Activated CD4-positive, alpha-beta T cell treated with anti-CD3 and anti-CD28 coated beads, Interleukin-2, amount 10 ng/mL, durations not matched to agents 7 days and 5 days (primary cell): ENCODE data around the gene EDAR. TPM values are rescaled to one million over a fixed set of nuclear protein-coding genes. Genes with fewer than 3 reads are reported as not detected.

Experiments used
- CTCF ChIA-PET: fragments of 350-600 bp; sonication (Branson Sonifier 250); formaldehyde crosslinking; loops from one replicate; lab custom pipeline; 2021; ENCODE audit warnings: antibody characterized with exemption; lab: Charles Lee
- POLR2A ChIA-PET: fragments of 350-600 bp; sonication (Branson Sonifier 250); formaldehyde crosslinking; loops from one replicate; lab custom pipeline; 2021; ENCODE audit warnings: antibody characterized with exemption; lab: Charles Lee
- DNase-seq: peaks from one replicate; pipeline ENCODE4 v3.0.0-alpha.2; 2020
- H3K27ac Mint-ChIP-seq: one replicate; pipeline ENCODE4 v1.8.0; 2021; ENCODE audit warnings: mild to moderate bottlenecking, moderate library complexity, mixed read lengths
- H3K27me3 Mint-ChIP-seq: one replicate; pipeline ENCODE4 v1.8.0; 2021; ENCODE audit warnings: mixed read lengths
- H3K36me3 Mint-ChIP-seq: one replicate; pipeline ENCODE4 v1.8.0; 2021; ENCODE audit warnings: low read depth, mixed read lengths
- H3K4me1 Mint-ChIP-seq: one replicate; pipeline ENCODE4 v1.8.0; 2021; ENCODE audit warnings: mixed read lengths
- H3K4me3 Mint-ChIP-seq: one replicate; pipeline ENCODE4 v1.8.0; 2021; ENCODE audit warnings: mild to moderate bottlenecking, moderate library complexity, mixed read lengths
- H3K9me3 Mint-ChIP-seq: one replicate; pipeline ENCODE4 v1.8.0; 2021; ENCODE audit warnings: mixed read lengths
- total RNA-seq, 2 experiments: library from RNA; stranded (reverse); gene quantifications; one replicate each; pipeline ENCODE4 v1.2.3, GENCODE V29; 2021

EDAR gene
- total RNA-seq, 2 experiments from 2014 or later = 0.87 TPM

GRCh38 chr2:108958002-108958401 lies 31.0 kb downstream of the EDAR start:
- peaks cover 2% of the 10 kb centered on the region for H3K36me3 Mint-ChIP-seq
- DNase-seq = peak; percentile 11
- CTCF ChIA-PET = interaction anchor here (0.6 to 1.3 kb wide), 2 partner anchors 10 to 21 kb away, joined by 3 to 4 read pairs; no protein-coding TSS in a partner anchor
- H3K4me1 Mint-ChIP-seq = peaks cover 37% of the 10 kb centered on the region
- no peak overlapping the region for H3K4me3 Mint-ChIP-seq
- POLR2A ChIA-PET = no interaction called here
- peak overlapping the region; percentile 74 for H3K27ac Mint-ChIP-seq
- H3K9me3 Mint-ChIP-seq = peaks cover 7% of the 10 kb centered on the region
- no peaks in the 10 kb centered on the region for H3K27me3 Mint-ChIP-seq

GRCh38 chr2:108956375-108956774 lies 32.6 kb downstream of the EDAR start:
- Mint-ChIP-seq H3K9me3 (peaks cover 22% of the 10 kb centered on the region), H3K36me3 (peaks cover 8% of the 10 kb centered on the region), H3K4me1 (peaks cover 34% of the 10 kb centered on the region), H3K4me3 (no peak overlapping the region), H3K27ac (no peak overlapping the region), H3K27me3 (no peaks in the 10 kb centered on the region)
- no peak for DNase-seq
- ChIA-PET POLR2A (no interaction called here), CTCF (interaction anchor here (0.6 kb wide), 2 partner anchors 15 to 150 kb away, joined by 3 read pairs; no protein-coding TSS in a partner anchor)

GRCh38 chr2:108950369-108951135 lies 38.5 kb downstream of the EDAR start:
- DNase-seq = no peak
- Mint-ChIP-seq H3K4me3 (no peak overlapping the region), H3K27ac (no peak overlapping the region), H3K4me1 (no peaks in the 10 kb centered on the region), H3K36me3 (peaks cover 21% of the 10 kb centered on the region), H3K27me3 (no peaks in the 10 kb centered on the region), H3K9me3 (peaks cover 52% of the 10 kb centered on the region)
- ChIA-PET POLR2A (no interaction called here), CTCF (interaction anchor here (0.8 kb wide), 1 partner anchor 18 kb away, joined by 5 read pairs; no protein-coding TSS in a partner anchor)

- Mint-ChIP-seq H3K4me1 (no peaks in the 10 kb centered on the region), H3K4me3 (no peak overlapping the region), H3K9me3 (peaks cover 52% of the 10 kb centered on the region), H3K27me3 (no peaks in the 10 kb centered on the region), H3K36me3 (peaks cover 21% of the 10 kb centered on the region), H3K27ac (no peak overlapping the region)
- no peak for DNase-seq
- ChIA-PET CTCF (interaction anchor here (0.8 to 0.9 kb wide), 2 partner anchors 19 to 25 kb away, joined by 3 to 5 read pairs; no protein-coding TSS in a partner anchor), POLR2A (no interaction called here)
Measured at GRCh38 chr2:108949316-108950239, 39.4 kb downstream of the EDAR start.

- H3K4me1 Mint-ChIP-seq = no peaks in the 10 kb centered on the region
Measured at GRCh38 chr2:108947271-108947907, 41.6 kb downstream of the EDAR start.

GRCh38 chr2:108946442-108946841 lies 42.6 kb downstream of the EDAR start:
- POLR2A ChIA-PET = no interaction called here
- DNase-seq = no peak
- Mint-ChIP-seq H3K4me1 (no peaks in the 10 kb centered on the region), H3K27me3 (no peaks in the 10 kb centered on the region), H3K4me3 (no peak overlapping the region), H3K9me3 (peaks cover 32% of the 10 kb centered on the region), H3K27ac (no peak overlapping the region), H3K36me3 (peaks cover 15% of the 10 kb centered on the region)
- CTCF ChIA-PET = no interaction called here

More at GRCh38 chr2:108947271-108947907, 41.6 kb downstream of the EDAR start:
- POLR2A ChIA-PET = no interaction called here
- Mint-ChIP-seq H3K36me3 (peaks cover 19% of the 10 kb centered on the region), H3K27ac (no peak overlapping the region), H3K9me3 (peaks cover 42% of the 10 kb centered on the region), H3K4me3 (no peak overlapping the region), H3K27me3 (no peaks in the 10 kb centered on the region)
- CTCF ChIA-PET = no interaction called here
- no peak for DNase-seq

- POLR2A ChIA-PET = no interaction called here
- no peak overlapping the region for H3K4me3 Mint-ChIP-seq
- CTCF ChIA-PET = no interaction called here
- DNase-seq = no peak
- peaks cover 15% of the 10 kb centered on the region for H3K36me3 Mint-ChIP-seq
- H3K27ac Mint-ChIP-seq = no peak overlapping the region
- H3K4me1 Mint-ChIP-seq = no peaks in the 10 kb centered on the region
- no peaks in the 10 kb centered on the region for H3K27me3 Mint-ChIP-seq
- peaks cover 28% of the 10 kb centered on the region for H3K9me3 Mint-ChIP-seq
Measured at GRCh38 chr2:108945969-108946368, 43.1 kb downstream of the EDAR start.

GRCh38 chr2:108944601-108945331 lies 44.3 kb downstream of the EDAR start:
- CTCF ChIA-PET = interaction anchor here (0.9 kb wide), 1 partner anchor 24 kb away, joined by 4 read pairs; no protein-coding TSS in a partner anchor
- POLR2A ChIA-PET = no interaction called here
- Mint-ChIP-seq H3K4me1 (no peaks in the 10 kb centered on the region), H3K4me3 (no peak overlapping the region), H3K36me3 (peaks cover 15% of the 10 kb centered on the region), H3K27ac (no peak overlapping the region), H3K27me3 (no peaks in the 10 kb centered on the region), H3K9me3 (peaks cover 29% of the 10 kb centered on the region)
- DNase-seq = no peak

- POLR2A ChIA-PET = no interaction called here
- Mint-ChIP-seq H3K4me1 (peaks cover 6% of the 10 kb centered on the region), H3K27me3 (no peaks in the 10 kb centered on the region), H3K9me3 (peaks cover 26% of the 10 kb centered on the region), H3K4me3 (no peak overlapping the region), H3K36me3 (peaks cover 15% of the 10 kb centered on the region), H3K27ac (no peak overlapping the region)
- no peak for DNase-seq
- CTCF ChIA-PET = interaction anchor here (0.6 kb wide), 1 partner anchor 135 kb away, joined by 3 read pairs; no protein-coding TSS in a partner anchor
Measured at GRCh38 chr2:108943751-108944150, 45.3 kb downstream of the EDAR start.

GRCh38 chr2:108942888-108943287 lies 46.1 kb downstream of the EDAR start:
- CTCF ChIA-PET = no interaction called here
- H3K4me3 Mint-ChIP-seq = no peak overlapping the region
- POLR2A ChIA-PET = no interaction called here

GRCh38 chr2:108942231-108942825 lies 46.7 kb downstream of the EDAR start:
- Mint-ChIP-seq H3K4me3 (no peak overlapping the region), H3K27me3 (no peaks in the 10 kb centered on the region), H3K36me3 (peaks cover 9% of the 10 kb centered on the region), H3K9me3 (peaks cover 15% of the 10 kb centered on the region), H3K4me1 (peaks cover 19% of the 10 kb centered on the region), H3K27ac (no peak overlapping the region)
- DNase-seq = no peak
- POLR2A ChIA-PET = no interaction called here
- CTCF ChIA-PET = no interaction called here

More at GRCh38 chr2:108942888-108943287, 46.1 kb downstream of the EDAR start:
- peaks cover 13% of the 10 kb centered on the region for H3K4me1 Mint-ChIP-seq
- H3K27ac Mint-ChIP-seq = no peak overlapping the region
- peaks cover 18% of the 10 kb centered on the region for H3K9me3 Mint-ChIP-seq
- no peak for DNase-seq
- H3K36me3 Mint-ChIP-seq = peaks cover 9% of the 10 kb centered on the region
- H3K27me3 Mint-ChIP-seq = no peaks in the 10 kb centered on the region
